ENCODE results near the gene CDK17. TPM values are rescaled to one million over a fixed set of nuclear protein-coding genes. Genes with fewer than 3 reads are reported as not detected.

The CDK17 gene
- polyA plus RNA-seq, 1 of the 3 experiments (the other 2 are of a cell fraction), result 11.7 TPM

DNA sequence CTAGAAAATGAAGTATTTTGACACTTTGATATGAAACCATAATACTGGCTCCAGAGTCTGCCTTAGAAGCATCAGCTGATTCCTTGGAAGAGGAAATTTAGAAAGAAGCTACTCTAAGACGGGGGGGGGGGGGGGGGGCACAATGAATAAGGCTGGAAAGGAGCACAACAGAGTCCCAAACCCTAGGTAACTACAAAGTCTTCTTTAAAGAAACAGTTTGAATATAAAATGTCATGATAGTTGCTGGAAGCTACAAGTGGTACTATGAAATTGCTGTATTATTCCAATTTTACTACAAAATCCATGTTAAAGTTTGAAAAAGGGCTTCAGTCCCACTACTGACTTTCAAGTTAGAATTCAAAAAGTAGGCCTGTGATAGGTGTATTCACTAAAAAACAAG, 31.6 kb downstream of the CDK17 start:
- no peak overlapping the region for H2AFZ ChIP-seq (ENCODE audit: low read depth)
- peaks cover 9 to 32% of the 10 kb centered on the region in 2 experiments; a peak in 3 of 4 replicates for H3K4me1 ChIP-seq (ENCODE audit: control insufficient read depth in 1 of 2, insufficient read depth in 2 of 2, low read depth in 1 of 2, low read length in 1 of 2)
- peaks cover 99% of the 10 kb centered on the region for H3K79me2 ChIP-seq (ENCODE audit: insufficient read depth)
- ChIA-PET CTCF (no interaction called here), POLR2A (no interaction called here)
- TF ChIP-seq USF2 (IDR thresholded peaks at IDR 0.05; ENCODE audit: borderline replicate concordance, low read depth, low read length) (no peak), YY1 (IDR thresholded peaks at IDR 0.05; ENCODE audit: low read depth) (no peak)
- H3K27me3 ChIP-seq (ENCODE audit: insufficient read depth), result no peaks in the 10 kb centered on the region
- peaks cover 77% of the 10 kb centered on the region for H4K20me1 ChIP-seq (ENCODE audit: insufficient read depth)
- no peak overlapping the region for H3K9ac ChIP-seq
- H3K4me2 ChIP-seq, result no peak overlapping the region
- peaks cover 0 to 3% of the 10 kb centered on the region in 2 experiments for H3K36me3 ChIP-seq (replicated peaks in 1 of 2; ENCODE audit: control insufficient read depth in 1 of 2, insufficient read depth in 2 of 2, low read length in 1 of 2)
- H3K9me2 ChIP-seq, result no peaks in the 10 kb centered on the region
- WGBS (ENCODE audit: low lambda C conversion rate), result 61% methylated on average over 1 of the region's 1 CpG
- H3K27ac ChIP-seq (ENCODE audit: low read depth in 2 of 2, low read length in 1 of 2), result no peak overlapping the region
- no peaks in the 10 kb centered on the region for H3K9me3 ChIP-seq
- peaks cover 14% of the 10 kb centered on the region for H3F3A ChIP-seq (replicated peaks; ENCODE audit: insufficient read depth)
- DNase-seq, result no peak
- H3K4me3 ChIP-seq (ENCODE audit: low read depth in 2 of 2, low read length in 1 of 2), result no peak overlapping the region

DNA sequence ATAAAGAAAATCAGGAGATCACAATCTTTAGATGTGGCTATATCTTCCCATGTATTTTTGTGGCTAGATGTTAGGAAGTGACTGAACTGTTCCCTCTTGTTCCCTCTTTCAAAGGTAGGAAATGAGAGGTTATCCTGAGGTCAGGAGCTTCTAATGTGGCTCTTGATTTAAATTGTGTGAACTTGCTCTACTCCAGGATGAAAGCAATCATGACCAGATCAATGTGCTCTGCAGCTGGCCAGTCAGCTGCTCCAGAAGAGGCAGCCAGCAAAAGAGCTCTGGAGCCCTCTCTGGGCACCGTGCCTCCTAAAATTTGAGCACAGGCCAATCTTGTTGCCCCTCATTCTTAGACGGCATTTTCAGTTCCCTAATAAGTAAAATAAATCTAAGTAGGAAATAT, 32.0 kb downstream of the CDK17 start:
- H3K4me2 ChIP-seq, result 0 out of 2 replicates have a peak overlapping the region, but pooled peaks have one; percentile 3
- ChIA-PET CTCF (no interaction called here), POLR2A (no interaction called here)
- no peak overlapping the region for H2AFZ ChIP-seq (ENCODE audit: low read depth)
- no peaks in the 10 kb centered on the region for H3K9me3 ChIP-seq
- peaks cover 14% of the 10 kb centered on the region for H3F3A ChIP-seq (replicated peaks; ENCODE audit: insufficient read depth)
- TF ChIP-seq TCF12 (IDR thresholded peaks at IDR 0.05) (no peak), RAD21 (IDR thresholded peaks at IDR 0.05; ENCODE audit: low read length) (peak; percentile 28)
- peak overlapping the region in 1 of 2 experiments; percentile 18; a peak in 2 of 4 replicates for H3K27ac ChIP-seq (ENCODE audit: low read depth in 2 of 2, low read length in 1 of 2)
- H3K36me3 ChIP-seq (replicated peaks in 1 of 2; ENCODE audit: control insufficient read depth in 1 of 2, insufficient read depth in 2 of 2, low read length in 1 of 2), result peaks cover 0 to 3% of the 10 kb centered on the region in 2 experiments
- no peak for DNase-seq
- H3K4me3 ChIP-seq (ENCODE audit: low read depth in 2 of 2, low read length in 1 of 2), result no peak overlapping the region
- H3K27me3 ChIP-seq (ENCODE audit: insufficient read depth), result no peaks in the 10 kb centered on the region
- H3K9me2 ChIP-seq, result no peaks in the 10 kb centered on the region
- peaks cover 99% of the 10 kb centered on the region for H3K79me2 ChIP-seq (ENCODE audit: insufficient read depth)
- no peak overlapping the region for H3K9ac ChIP-seq
- WGBS (ENCODE audit: low lambda C conversion rate), result 28% methylated on average over 2 of the region's 2 CpGs
- peaks cover 9 to 32% of the 10 kb centered on the region in 2 experiments; a peak in 3 of 4 replicates for H3K4me1 ChIP-seq (ENCODE audit: control insufficient read depth in 1 of 2, insufficient read depth in 2 of 2, low read depth in 1 of 2, low read length in 1 of 2)
- peaks cover 78% of the 10 kb centered on the region for H4K20me1 ChIP-seq (ENCODE audit: insufficient read depth)

GRCh38 chr12:96366381-96366654, 33.9 kb downstream of the CDK17 start:
- Histone ChIP-seq H3K4me3 (ENCODE audit: low read depth in 2 of 2, low read length in 1 of 2) (no peak overlapping the region), H2AFZ (ENCODE audit: low read depth) (no peak overlapping the region), H3K36me3 (replicated peaks in 1 of 2; ENCODE audit: control insufficient read depth in 1 of 2, insufficient read depth in 2 of 2, low read length in 1 of 2) (peaks cover 0 to 3% of the 10 kb centered on the region in 2 experiments), H3K9ac (no peak overlapping the region), H3K4me1 (ENCODE audit: control insufficient read depth in 1 of 2, insufficient read depth in 2 of 2, low read depth in 1 of 2, low read length in 1 of 2) (peaks cover 7 to 20% of the 10 kb centered on the region in 2 experiments; a peak in 3 of 4 replicates), H3F3A (replicated peaks; ENCODE audit: insufficient read depth) (peaks cover 17% of the 10 kb centered on the region), H3K27me3 (ENCODE audit: insufficient read depth) (no peaks in the 10 kb centered on the region), H3K27ac (ENCODE audit: low read depth in 2 of 2, low read length in 1 of 2) (peak overlapping the region in 1 of 2 experiments; percentile 21; a peak in 1 of 4 replicates), H3K9me2 (no peaks in the 10 kb centered on the region), H3K4me2 (no peak overlapping the region), H3K9me3 (no peaks in the 10 kb centered on the region), H3K79me2 (ENCODE audit: insufficient read depth) (peaks cover 99% of the 10 kb centered on the region), H4K20me1 (ENCODE audit: insufficient read depth) (peaks cover 77% of the 10 kb centered on the region)
- POLR2A ChIA-PET, result no interaction called here
- 97% methylated on average over 2 of the region's 2 CpGs for WGBS (ENCODE audit: low lambda C conversion rate)
- CTCF ChIA-PET, result no interaction called here
- no peak for DNase-seq
- TF ChIP-seq YY1 (IDR thresholded peaks at IDR 0.05; ENCODE audit: low read depth), result no peak
- TF ChIP-seq CTCF (IDR thresholded peaks at IDR 0.05), result no peak
